ENCODE results near the gene RAD51B.

DNA sequence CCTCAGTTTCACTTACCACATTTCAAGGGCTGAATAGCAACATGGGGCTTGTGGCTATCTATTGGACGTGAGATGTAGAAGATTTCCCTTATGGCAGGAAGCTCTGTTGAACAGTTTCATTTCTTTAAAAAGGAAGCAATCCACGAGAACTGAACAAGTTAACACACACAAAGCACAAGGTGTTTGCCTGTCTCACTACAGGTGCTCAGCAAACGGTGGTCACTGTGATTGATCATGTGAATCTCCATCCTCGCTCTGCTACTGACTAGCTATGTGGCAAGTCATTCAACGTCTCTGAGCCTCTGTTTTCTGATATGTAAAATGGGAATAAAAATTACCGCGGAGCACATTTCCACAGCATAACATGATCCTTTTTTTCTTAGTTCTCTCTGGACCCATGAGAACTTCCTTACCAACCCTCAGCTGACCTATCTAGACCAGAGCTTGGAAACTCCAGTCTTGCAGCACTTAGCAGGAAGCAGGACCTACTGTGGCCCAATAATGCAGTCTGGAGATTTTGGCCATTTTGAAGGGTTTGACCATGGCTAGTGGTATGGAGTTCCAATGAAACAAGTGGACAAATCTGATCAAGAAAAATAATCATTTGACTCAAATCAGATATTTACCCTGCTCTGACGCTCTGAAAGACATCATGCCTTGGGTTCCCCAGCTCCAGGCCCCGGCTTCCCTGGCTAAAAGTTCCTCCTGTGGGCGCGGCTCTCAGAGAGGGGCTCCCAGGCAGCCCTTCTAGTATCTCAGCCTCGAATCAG, 694.4 kb downstream of the RAD51B start:
- no peak for TF ChIP-seq MAFK (conservative IDR thresholded peaks at IDR 0.05 in 1 of 2, IDR thresholded peaks at IDR 0.05 in 1 of 2; ENCODE audit: low read length in 2 of 2)
- TF ChIP-seq KAT8 (CRISPR knock-in tag; IDR thresholded peaks at IDR 0.05), result no peak
- TF ChIP-seq POLR2AphosphoS5 (IDR thresholded peaks at IDR 0.05; ENCODE audit: low read depth, low read length), result no peak

Data from HepG2 (cell line).